ENCODE data around the gene PPM1F.

DNA sequence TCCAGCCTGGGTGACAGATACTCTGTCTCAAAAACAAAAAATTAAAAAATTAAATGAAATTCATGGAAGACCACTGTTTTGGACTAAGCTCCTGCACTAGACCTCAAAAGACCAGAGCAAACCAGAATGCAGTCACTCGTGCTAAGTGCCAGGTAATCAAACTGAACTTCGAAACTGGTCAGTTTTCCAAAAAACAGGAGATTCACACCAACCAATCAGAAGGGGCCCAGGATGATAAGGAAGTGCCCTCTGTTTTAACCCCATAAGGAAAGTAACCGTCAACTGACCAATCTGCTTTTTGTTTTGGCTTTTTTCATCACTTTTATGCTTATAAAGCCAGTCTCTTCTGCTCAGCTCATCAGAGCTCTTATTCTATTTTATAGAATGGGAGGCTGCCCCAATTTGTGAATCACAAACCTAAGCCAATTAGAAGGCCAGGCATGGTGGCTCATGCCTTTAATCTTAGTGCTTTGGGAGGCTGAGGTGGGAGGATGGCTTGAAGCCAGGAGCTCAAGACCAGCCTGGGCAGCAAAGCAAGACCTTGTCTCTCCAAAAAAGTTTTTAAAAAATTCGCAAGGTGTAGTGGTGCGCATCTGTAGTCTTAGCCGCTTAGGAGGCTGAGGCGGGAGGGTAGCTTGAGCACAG lies 40.1 kb upstream of the PPM1F start:
- TF ChIP-seq POLR2AphosphoS5 (IDR thresholded peaks at IDR 0.05; ENCODE audit: insufficient read depth in 1 of 2, low read depth in 1 of 2): no peak
- TF ChIP-seq, protein P1, sequence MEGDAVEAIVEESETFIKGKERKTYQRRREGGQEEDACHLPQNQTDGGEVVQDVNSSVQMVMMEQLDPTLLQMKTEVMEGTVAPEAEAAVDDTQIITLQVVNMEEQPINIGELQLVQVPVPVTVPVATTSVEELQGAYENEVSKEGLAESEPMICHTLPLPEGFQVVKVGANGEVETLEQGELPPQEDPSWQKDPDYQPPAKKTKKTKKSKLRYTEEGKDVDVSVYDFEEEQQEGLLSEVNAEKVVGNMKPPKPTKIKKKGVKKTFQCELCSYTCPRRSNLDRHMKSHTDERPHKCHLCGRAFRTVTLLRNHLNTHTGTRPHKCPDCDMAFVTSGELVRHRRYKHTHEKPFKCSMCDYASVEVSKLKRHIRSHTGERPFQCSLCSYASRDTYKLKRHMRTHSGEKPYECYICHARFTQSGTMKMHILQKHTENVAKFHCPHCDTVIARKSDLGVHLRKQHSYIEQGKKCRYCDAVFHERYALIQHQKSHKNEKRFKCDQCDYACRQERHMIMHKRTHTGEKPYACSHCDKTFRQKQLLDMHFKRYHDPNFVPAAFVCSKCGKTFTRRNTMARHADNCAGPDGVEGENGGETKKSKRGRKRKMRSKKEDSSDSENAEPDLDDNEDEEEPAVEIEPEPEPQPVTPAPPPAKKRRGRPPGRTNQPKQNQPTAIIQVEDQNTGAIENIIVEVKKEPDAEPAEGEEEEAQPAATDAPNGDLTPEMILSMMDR (IDR thresholded peaks at IDR 0.05): no peak
